Ovary (tissue), 3 donors: ENCODE measurements around the gene BCL11B.

Experiments used
- EP300 ChIP-seq: sonication (generic); formaldehyde crosslinking; IDR thresholded peaks from one replicate; pipeline ENCODE4 v1.6.1; 2017; ENCODE audit warnings: antibody characterized with exemption
- POLR2A ChIP-seq: fragments of 450-650 bp; IDR thresholded peaks from one replicate; pipeline ENCODE4 v1.6.1; 2017; ENCODE audit warnings: antibody characterized with exemption, mild to moderate bottlenecking, moderate library complexity
- TF ChIP-seq, protein P1 (sequence below), 3 donors: fragments of 450-650 bp in 2 of 3; fragments of 200-600 bp in 1 of 3; IDR thresholded peaks; one replicate each; pipeline versions ENCODE4 v1.5.1 to v1.8.0; 2016 to 2022; ENCODE audit warnings: antibody characterized with exemption in 3 of 3, mild to moderate bottlenecking in 1 of 3
- donor health status: DM: no; HTN: no; CAD: no.

DNA sequence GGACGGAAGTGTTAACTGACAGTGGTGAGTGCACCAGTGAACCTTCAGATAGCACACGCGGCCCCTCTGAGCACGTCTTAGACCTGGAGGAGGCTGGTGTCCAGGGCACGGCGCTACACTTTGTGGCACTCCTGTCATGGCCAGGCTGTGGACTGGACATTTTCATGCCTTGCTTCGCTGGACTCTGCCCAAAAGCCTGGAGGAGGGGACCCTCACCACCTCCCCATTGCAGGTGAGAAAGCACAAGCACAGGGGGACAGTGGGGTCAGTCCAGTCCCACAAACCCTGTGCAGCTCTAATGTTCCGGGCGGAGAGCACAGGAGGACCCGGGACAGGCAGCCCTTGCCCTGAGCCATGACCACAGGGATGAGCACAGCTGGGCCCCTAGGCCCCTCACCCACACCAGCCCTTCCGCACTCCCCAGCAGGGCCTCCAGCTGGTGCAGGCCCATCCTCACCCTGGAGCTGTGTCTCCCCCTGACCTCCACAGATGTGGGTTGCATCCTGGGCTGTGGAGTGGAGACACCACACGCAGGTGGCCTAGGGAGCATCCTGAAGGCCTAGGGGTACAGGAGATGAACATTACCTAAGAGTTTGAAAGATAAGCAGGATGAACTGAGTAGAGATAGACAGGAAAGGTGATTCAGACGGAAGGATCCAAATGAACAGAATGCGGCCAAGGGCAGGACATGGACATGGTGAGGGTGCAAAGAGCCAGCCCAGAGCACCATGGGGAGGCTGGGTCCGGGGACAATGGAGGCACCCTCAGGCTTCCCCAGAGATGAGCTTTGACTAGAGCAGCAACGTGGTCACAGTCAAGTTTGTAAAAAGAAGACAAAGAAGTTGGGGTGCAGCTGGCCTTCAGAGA lies 132.8 kb downstream of the BCL11B start:
- no peak for TF ChIP-seq POLR2A
- TF ChIP-seq, protein P1, sequence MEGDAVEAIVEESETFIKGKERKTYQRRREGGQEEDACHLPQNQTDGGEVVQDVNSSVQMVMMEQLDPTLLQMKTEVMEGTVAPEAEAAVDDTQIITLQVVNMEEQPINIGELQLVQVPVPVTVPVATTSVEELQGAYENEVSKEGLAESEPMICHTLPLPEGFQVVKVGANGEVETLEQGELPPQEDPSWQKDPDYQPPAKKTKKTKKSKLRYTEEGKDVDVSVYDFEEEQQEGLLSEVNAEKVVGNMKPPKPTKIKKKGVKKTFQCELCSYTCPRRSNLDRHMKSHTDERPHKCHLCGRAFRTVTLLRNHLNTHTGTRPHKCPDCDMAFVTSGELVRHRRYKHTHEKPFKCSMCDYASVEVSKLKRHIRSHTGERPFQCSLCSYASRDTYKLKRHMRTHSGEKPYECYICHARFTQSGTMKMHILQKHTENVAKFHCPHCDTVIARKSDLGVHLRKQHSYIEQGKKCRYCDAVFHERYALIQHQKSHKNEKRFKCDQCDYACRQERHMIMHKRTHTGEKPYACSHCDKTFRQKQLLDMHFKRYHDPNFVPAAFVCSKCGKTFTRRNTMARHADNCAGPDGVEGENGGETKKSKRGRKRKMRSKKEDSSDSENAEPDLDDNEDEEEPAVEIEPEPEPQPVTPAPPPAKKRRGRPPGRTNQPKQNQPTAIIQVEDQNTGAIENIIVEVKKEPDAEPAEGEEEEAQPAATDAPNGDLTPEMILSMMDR (IDR thresholded peaks at IDR 0.05), result no peak
- TF ChIP-seq EP300, result no peak
